CD4-positive, alpha-beta T cell treated with Interleukin-4 for 4 hours (primary cell): ENCODE measurements around the gene GOLIM4.

ENCODE experiments used
- DNase-seq: peaks from one replicate; pipeline ENCODE4 v3.0.0-alpha.2; 2020

GOLIM4 gene

GRCh38 chr3:168096210-168096652 lies 507 bp upstream of the GOLIM4 start:
- no peak for DNase-seq

- DNase-seq, result no peak
These were observed 680 bp downstream of the GOLIM4 start for GRCh38 chr3:168094877-168095610.

GRCh38 chr3:168094580-168094876 lies 1.2 kb downstream of the GOLIM4 start:
- no peak for DNase-seq

DNA sequence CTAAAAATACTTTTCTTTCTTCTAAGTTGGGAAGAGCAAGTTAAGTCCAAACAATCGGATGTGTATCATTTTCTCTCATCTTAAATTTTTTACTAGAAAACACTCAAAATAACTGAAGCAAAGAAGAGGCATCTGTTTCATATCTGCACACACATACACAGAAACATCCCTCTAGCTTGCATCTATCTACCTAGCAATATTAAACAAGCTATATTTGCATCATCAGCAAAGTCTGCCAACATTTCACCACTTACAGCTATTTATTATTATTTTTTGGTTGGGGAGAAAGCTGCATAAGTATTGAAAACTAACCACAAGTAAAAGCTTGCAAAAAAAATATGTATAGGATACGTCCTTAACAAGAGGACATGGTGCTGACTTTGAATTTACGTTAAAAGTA lies 1.9 kb downstream of the GOLIM4 start:
- DNase-seq, result no peak

DNA sequence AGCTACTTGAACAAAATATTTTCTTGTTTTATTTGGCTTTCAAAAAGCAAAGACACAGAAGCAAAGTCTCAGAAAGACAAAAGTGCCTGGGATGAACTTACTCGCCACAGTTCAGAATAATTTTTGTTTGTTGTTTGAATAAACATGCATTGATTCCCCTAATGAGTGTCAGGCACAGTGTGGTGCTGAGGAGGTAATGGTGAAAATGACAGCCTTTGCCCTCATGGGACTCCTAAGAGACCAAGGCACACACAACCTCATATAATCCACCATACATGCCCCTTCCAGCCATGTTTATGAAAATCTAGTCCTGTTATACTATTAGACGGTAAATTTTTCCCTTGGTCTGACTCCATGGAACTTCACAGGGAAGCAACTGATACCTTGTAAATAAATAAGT lies 2.5 kb downstream of the GOLIM4 start:
- DNase-seq, result no peak

DNA sequence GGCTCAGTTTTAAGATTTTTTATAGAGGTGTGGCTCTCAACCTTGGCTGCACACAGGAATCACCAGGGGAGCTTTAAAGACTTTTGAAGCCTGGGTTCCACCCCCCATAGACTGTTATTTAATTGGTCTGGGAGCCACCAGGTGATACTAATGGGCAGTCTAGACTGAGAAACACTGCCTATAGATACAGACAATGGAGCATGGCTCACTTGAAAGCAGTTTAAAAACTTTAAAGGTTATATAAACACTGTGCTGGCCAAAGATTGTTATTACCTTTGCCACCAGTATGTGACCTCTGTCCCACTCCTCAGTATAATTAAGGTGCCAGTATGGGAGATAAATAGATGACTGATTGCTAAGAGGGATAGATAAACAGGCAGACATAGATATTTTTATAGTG lies 3.8 kb downstream of the GOLIM4 start:
- DNase-seq, result no peak

DNA sequence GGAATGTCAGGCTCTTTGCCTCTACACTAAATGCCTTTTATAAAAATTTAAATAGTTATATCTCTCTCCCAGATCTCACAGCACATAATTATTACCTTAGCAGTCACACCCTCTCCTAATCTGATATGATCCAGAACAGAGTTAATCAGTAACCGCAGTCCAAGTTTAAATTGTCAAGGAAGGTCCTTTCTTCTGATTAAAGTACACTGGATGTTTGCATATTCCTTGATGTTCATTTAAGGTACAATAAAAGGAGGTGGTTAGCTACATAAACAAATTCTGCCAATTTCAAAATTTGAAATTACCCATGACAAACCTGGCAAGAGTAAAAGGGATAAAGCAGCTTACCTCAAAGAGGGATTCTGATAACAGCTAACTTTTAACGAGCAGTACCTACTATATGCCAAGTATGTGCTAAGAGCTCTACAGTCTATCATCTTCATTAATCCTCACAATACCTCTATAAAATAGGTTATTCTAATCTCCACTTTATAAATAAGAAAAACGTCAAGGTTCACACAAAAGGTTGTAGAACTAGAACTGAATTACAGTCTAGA lies 4.3 kb downstream of the GOLIM4 start:
- no peak for DNase-seq

DNA sequence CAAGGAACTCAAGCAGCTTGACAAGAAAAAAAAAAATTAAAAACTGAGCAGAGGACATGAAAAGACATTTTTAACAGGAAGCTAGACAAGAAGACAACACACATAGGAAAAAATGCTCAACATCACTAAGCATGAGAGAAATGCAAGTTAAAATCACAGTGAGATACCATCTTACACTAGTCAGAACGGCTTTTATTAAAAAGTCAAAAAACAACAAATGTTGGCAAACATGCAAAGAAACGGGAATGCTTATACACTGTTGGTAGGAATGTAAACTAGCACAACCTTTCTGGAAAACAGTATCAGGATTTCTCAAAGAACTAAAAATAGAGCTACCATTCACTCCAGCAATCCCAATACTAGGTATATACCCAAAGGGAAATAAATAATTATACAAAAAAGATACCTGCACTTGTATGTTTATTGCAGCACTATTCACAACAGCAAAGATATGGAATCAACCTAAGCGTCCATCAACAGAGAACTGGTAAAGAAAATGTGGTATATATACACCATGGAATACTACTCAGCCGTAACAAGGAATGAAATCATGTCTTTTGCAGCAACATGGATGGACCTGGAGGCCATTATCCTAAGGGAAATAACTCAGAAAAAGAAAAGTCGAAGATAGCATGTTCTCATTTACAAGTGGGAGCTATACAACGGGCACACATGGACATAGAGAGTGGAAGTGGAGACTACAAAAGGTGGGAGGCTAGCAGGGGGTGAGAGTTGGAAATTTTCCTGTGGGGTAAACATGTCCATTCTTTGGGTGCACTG lies 5.2 kb downstream of the GOLIM4 start:
- no peak for DNase-seq

DNA sequence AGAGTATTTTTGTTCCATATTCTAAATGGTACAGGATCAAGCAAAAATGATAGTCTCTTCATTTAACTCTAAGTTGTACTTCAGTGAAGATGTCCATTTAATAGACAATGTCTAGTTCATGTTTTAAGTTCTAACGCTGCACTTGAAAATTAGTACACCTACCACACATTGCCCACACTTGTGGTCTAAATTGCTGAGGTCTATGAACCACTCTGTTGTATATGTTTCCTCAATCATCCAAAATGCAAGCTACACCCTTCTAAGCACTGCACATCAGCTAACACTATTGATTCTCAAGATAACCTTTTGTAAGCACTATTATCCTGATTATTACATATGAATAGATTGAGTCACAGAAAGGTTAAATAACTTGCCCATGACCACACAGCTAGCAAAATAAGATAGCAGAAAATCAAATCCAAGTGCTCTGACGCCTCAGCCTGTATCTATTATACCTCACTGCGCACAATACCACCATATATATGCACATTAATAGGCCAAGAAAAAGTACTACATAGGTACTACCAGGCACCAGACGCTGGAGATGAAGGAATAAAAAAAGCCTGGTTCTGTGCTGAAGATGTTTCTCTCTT lies 6.4 kb downstream of the GOLIM4 start:
- DNase-seq, result no peak

DNA sequence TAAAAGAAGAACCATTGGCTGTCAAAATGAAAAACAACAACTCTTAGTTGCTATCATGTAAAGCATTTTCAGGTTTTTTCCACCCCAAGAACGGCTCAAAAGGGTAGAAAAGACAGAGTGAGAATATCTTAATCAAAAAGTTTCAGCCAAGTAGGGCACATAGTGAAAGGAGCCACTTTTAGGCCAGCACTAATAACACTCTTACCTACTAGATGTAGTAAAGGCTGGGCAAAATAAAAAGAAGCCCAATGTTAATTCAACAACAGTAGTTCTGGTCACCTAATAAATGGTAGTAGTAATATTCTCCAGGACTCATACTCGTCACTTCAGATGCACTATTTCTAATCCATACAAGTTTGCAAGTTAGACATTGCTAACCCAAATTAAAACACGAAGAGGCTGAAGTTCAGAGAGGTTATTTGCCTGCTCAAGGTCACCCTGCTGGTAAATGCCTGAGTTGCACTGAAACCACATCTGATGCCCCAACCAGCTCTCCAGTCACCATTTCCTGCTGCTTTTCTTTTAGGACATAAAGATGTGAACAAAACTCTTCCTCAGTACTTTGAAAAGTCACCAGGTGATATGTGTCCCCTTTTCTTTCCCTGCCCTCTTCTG lies 7.5 kb downstream of the GOLIM4 start:
- DNase-seq, result no peak

GRCh38 chr3:168087539-168087938 lies 8.2 kb downstream of the GOLIM4 start:
- no peak for DNase-seq

- no peak for DNase-seq
These were observed 9.0 kb downstream of the GOLIM4 start for GRCh38 chr3:168086541-168087260.

GRCh38 chr3:168085491-168086119 lies 10.1 kb downstream of the GOLIM4 start:
- no peak for DNase-seq

DNA sequence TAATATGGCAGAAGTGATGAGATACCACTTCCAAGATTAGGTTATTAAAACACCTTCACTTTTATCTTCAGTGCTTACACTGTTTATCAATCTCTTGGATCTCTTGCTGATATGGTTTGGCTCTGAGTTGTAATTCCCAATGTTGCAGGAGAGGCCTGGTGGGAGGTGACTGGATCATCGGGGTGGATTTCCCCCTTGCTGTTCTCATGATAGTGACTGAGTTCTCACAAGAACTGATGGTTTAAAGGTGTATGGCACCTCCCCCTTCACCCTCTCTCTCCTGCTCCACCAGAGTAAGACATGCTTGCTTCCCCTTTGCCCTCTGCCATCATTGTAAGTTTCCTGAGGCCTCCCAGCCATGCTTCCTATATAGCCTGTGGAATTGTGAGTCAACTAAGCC lies 11.8 kb downstream of the GOLIM4 start:
- no peak for DNase-seq

GRCh38 chr3:168081856-168082255 lies 13.9 kb downstream of the GOLIM4 start:
- no peak for DNase-seq

GRCh38 chr3:168081171-168081771 lies 14.5 kb downstream of the GOLIM4 start:
- no peak for DNase-seq

- no peak for DNase-seq
These were observed 15.1 kb downstream of the GOLIM4 start for GRCh38 chr3:168080499-168081170.

- no peak for DNase-seq
These were observed 15.7 kb downstream of the GOLIM4 start for GRCh38 chr3:168080022-168080421.

- DNase-seq, result no peak
These were observed 18.6 kb downstream of the GOLIM4 start for GRCh38 chr3:168077091-168077490.

DNA sequence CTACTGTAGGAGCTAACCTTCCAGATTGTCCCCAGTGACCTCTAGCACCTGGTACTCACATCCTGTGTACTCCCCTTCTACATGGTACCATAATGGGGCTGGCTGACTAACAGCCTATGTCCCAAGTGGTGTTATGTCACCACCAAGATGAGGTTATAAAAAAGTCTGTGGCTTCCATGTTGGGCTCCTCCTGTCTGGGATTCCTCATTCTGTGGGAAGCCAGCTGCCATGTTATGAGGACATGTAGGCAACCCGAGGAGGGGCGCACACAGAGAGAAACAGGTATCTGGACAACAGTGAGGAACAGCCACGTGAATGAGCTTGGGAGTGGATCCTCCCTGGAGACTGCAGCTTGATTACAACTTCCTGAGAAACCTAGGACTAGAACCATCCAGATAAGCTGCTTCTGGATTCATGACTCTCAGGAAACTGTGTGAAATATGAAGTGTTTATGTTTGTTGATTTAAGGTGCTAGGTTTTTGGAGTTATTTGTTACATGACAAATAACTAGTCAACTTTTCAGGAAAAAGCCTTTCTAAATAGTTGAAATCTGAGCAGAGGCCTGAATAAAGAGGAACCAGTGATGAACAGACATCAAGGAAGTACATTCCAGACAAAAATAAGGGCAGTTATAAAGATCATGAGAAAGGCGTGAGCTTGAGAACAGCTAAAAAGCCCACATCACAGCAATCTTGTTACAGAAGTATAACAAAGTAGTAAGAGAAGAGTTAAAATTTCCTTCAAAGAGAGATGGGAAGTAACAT lies 21.7 kb downstream of the GOLIM4 start:
- DNase-seq, result no peak

DNA sequence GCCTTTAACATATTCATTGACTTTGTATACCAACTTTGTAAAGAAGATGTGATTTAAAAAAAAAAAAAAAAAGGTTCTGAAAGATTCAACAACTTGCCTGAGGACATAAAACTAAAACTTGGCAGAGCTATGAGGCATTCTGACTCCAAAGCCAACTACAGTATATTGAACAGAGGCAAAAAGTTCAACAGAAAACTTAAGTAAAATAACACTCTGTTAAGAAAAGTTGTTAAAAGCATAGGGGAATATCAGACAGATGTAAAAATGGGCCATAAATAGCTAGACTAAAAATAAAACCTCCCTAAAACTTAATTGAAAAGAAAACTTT lies 23.4 kb downstream of the GOLIM4 start:
- DNase-seq, result no peak
